ENCODE results near the gene CD1E. TPM values are rescaled to one million over a fixed set of nuclear protein-coding genes. Genes with fewer than 3 reads are reported as not detected.
"Not testable (repeated sequence)": the region's sequence is repeated elsewhere in the genome, so short reads cannot be mapped to it uniquely, and the experiment has no call there.

CD1E gene
- total RNA-seq, 2 experiments from 2014 or later = not detected

DNA sequence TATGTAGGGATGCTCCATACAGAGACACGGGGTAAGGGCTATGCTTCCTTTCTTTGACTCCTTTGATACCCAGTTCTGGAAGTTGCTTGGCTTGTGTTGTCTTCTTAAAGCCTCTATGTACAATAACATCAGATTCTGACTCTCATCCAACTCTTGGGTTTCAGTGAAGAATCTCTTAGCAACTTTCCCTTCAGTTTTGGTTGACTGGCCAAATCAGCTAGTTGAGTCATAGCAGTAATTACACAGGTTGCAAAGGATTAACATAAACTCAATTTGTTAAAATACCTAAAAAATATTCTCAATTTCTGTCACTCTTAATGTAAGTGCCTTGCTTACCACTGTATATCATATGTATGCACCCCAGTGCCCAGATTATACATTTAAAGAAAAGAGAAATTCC, 9.2 kb downstream of the CD1E start:
- Mint-ChIP-seq H3K36me3 (ENCODE audit: low read depth) (no peaks in the 10 kb centered on the region), H3K4me3 (no peak overlapping the region), H3K27me3 (peaks cover 10% of the 10 kb centered on the region), H3K27ac (no peak overlapping the region), H3K4me1 (ENCODE audit: low read depth) (no peaks in the 10 kb centered on the region), H3K9me3 (no peaks in the 10 kb centered on the region)
- DNase-seq = no peak
- intact Hi-C loops (cut with micrococcal nuclease) = no loop called here
- CTCF ChIA-PET = no interaction called here
- ATAC-seq = no peak
- TF ChIP-seq, protein P1, sequence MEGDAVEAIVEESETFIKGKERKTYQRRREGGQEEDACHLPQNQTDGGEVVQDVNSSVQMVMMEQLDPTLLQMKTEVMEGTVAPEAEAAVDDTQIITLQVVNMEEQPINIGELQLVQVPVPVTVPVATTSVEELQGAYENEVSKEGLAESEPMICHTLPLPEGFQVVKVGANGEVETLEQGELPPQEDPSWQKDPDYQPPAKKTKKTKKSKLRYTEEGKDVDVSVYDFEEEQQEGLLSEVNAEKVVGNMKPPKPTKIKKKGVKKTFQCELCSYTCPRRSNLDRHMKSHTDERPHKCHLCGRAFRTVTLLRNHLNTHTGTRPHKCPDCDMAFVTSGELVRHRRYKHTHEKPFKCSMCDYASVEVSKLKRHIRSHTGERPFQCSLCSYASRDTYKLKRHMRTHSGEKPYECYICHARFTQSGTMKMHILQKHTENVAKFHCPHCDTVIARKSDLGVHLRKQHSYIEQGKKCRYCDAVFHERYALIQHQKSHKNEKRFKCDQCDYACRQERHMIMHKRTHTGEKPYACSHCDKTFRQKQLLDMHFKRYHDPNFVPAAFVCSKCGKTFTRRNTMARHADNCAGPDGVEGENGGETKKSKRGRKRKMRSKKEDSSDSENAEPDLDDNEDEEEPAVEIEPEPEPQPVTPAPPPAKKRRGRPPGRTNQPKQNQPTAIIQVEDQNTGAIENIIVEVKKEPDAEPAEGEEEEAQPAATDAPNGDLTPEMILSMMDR (IDR thresholded peaks at IDR 0.05) = no peak
- POLR2A ChIA-PET = no interaction called here

DNA sequence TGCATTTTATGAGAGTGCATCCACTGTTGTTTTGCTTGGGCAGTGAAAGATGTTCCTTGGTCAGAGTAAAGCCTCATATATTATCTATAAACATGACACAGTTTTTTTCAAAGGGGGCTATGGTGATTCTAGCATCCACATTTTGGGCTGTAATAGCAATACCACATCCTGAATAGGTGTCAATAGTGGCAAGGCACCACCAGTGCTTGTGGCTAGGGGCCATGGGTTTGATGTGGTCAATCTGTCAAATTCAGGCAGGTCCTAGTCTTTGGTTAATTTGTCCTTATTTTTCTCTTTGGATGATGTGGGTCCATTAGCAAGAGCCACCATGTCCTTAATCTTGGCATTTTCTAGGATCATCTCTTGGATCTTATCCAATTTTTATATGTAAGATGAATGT, 13.1 kb downstream of the CD1E start:
- POLR2A ChIA-PET = no interaction called here
- no peak for DNase-seq
- intact Hi-C loops (cut with micrococcal nuclease) = no loop called here
- Mint-ChIP-seq H3K27ac (no peak overlapping the region), H3K4me3 (no peak overlapping the region), H3K9me3 (peaks cover 3% of the 10 kb centered on the region), H3K36me3 (ENCODE audit: low read depth) (no peaks in the 10 kb centered on the region), H3K27me3 (peaks cover 12% of the 10 kb centered on the region), H3K4me1 (ENCODE audit: low read depth) (peaks cover 10% of the 10 kb centered on the region)
- TF ChIP-seq, protein P1 (IDR thresholded peaks at IDR 0.05) = no peak
- CTCF ChIA-PET = no interaction called here
- ATAC-seq = no peak

DNA sequence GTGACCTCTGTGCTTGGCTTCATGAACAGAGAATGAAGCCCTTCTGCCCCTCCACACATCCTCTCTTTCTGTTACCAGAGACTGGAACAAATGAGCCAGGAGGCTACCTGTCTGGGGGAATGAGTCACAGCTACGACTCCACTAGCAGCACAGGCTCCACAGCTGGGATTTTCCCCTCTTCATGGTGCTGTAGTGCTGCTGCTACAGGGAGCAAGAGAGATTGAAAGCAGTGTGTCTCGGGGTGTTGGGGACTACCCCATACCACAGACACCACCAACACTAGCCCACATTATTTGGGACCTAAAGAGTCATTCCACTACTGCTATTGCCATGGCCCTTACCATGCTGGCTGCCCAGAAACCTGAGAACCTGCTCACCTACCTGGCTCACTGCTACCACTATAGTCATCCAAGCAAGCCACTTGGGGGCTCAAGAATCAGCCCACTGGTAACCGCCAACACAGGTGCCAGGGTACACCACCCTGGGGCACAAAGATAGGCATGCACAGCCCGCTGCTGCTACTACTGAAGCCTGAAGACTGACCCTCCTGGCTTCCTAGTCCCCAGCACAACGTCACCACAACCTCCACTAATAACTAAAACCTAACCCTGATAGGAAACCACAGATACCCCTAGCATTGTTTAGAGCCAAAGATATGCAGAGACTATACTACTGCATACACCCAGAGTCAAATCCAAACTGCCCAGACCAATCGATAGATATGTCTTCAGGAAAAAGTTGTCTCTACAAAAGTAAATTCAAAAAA, 17.7 kb downstream of the CD1E start:
- Mint-ChIP-seq H3K4me1 (ENCODE audit: low read depth) (peaks cover 10% of the 10 kb centered on the region), H3K27ac (no peak overlapping the region), H3K27me3 (peaks cover 14% of the 10 kb centered on the region), H3K4me3 (no peak overlapping the region), H3K9me3 (peaks cover 12% of the 10 kb centered on the region), H3K36me3 (ENCODE audit: low read depth) (peaks cover 1% of the 10 kb centered on the region)
- intact Hi-C loops (cut with micrococcal nuclease) = no loop called here
- CTCF ChIA-PET = no interaction called here
- ATAC-seq (peak; percentile 99), DNase-seq (peak; percentile 74)
- TF ChIP-seq, protein P1 (IDR thresholded peaks at IDR 0.05) = no peak
- POLR2A ChIA-PET = no interaction called here

DNA sequence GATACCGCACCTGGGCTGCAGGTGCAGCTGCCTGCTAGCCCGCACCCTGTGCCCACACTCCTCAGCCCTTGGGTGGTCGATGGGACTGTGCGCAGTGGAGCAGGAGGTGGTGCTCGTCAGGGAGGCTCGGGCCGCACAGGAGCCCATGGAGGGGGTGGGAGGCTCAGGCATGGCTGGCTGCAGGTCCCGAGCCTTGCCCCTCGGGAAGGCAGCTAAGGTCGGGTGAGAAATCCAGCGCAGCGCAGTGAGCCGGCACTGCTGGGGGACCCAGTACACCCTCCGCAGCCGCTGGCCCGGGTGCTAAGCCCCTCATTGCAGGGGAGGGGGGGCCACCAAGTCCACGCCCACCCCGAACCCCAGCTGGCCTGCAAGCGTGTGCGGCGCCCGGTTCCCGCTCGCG, 20.4 kb downstream of the CD1E start:
- H3K4me3 Mint-ChIP-seq; ATAC-seq; H3K36me3 Mint-ChIP-seq (ENCODE audit: low read depth); intact Hi-C loops (cut with micrococcal nuclease); H3K4me1 Mint-ChIP-seq (ENCODE audit: low read depth); CTCF ChIA-PET; POLR2A ChIA-PET; DNase-seq; H3K27ac Mint-ChIP-seq: not testable (repeated sequence)
- Mint-ChIP-seq H3K9me3 (peaks cover 12% of the 10 kb centered on the region), H3K27me3 (peaks cover 20% of the 10 kb centered on the region)

DNA sequence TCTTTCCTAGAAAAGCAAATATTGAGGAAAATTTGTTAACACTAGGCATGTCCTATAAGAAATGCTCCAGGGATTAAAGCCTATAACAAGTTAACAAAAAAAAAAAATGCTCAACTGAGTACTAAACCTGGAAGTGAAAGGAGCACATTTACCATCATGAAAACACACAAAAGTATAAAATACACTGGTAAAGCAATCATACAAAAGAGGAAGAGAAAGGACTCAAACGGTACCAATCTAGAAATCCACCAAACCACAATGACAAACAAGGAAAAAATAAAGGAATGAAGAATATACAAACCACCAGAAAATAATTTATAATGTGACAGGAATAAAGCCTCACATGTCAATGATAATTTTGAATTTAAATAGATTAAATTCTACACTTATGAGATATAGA, 21.2 kb downstream of the CD1E start:
- CTCF ChIA-PET = no interaction called here
- DNase-seq = no peak
- Mint-ChIP-seq H3K36me3 (ENCODE audit: low read depth) (peaks cover 1% of the 10 kb centered on the region), H3K27me3 (peaks cover 17% of the 10 kb centered on the region), H3K4me3 (no peak overlapping the region), H3K9me3 (peaks cover 12% of the 10 kb centered on the region), H3K4me1 (ENCODE audit: low read depth) (peaks cover 10% of the 10 kb centered on the region), H3K27ac (no peak overlapping the region)
- TF ChIP-seq, protein P1 (IDR thresholded peaks at IDR 0.05) = no peak
- POLR2A ChIA-PET = no interaction called here
- intact Hi-C loops (cut with micrococcal nuclease) = no loop called here
- no peak for ATAC-seq
